GM12878 (cell line): Measurements from ENCODE around the gene DSE. TPM values are rescaled to one million over a fixed set of nuclear protein-coding genes. Genes with fewer than 3 reads are reported as not detected.

Experiments used
- ATAC-seq: fragments of 200-7000 bp; cut with Tn5 transposase; 3 replicates; pipeline ENCODE4 v1.9.1; 2020; ENCODE audit warnings: mild to moderate bottlenecking, moderate library complexity
- BruUV-seq: library from RNA; stranded (reverse); fragments of 400-500 nt; replicated peaks from 2 replicates; lab custom pipeline; 2021; lab: Mats Ljungman, UMichigan
- CTCF ChIA-PET: fragments of 300-600 bp; sonication (Branson Sonifier 250); formaldehyde crosslinking; extraction: SDS; loops from one replicate; lab custom pipeline; 2021; ENCODE audit warnings: inconsistent platforms; lab: Yijun Ruan, JAX
- POLR2A ChIA-PET: fragments of 350-600 bp; formaldehyde crosslinking; extraction: SDS; loops from one replicate; lab custom pipeline; 2021; ENCODE audit warnings: inconsistent platforms; lab: Charles Lee
- RAD21 ChIA-PET: fragments of 300-600 bp; sonication (Branson Sonifier 250); formaldehyde crosslinking; loops from one replicate; lab custom pipeline; 2023; ENCODE audit warnings: antibody characterized with exemption; ENCODE audit not compliant: unreplicated experiment; lab: Charles Lee
- SMC1A ChIA-PET: fragments of 300-600 bp; sonication (Branson Sonifier 250); formaldehyde crosslinking; loops from one replicate; lab custom pipeline; 2023; ENCODE audit not compliant: unreplicated experiment, uncharacterized antibody; lab: Charles Lee
- DNase-seq: peaks from one replicate; pipeline ENCODE4 v3.0.0-alpha.2; 2011; ENCODE audit warnings: low read depth, low spot score
- FAIRE-seq: peaks from 3 replicates; lab custom pipeline; 2011; peaks lifted over from hg19 to GRCh38; lab: Jason Lieb, UNC
- H2AFZ ChIP-seq: 2 replicates; pipeline ENCODE4 v1.6.0; 2011; ENCODE audit warnings: low read depth, low read length, control low read depth; ENCODE audit not compliant: control insufficient read depth
- H3K27ac ChIP-seq: 2 replicates; pipeline ENCODE4 v1.5.1; 2011; ENCODE audit warnings: control low read depth; ENCODE audit not compliant: control insufficient read depth, insufficient read depth
- H3K27me3 ChIP-seq, 2 experiments: replicated peaks in 1 of 2; 2 replicates each; pipeline versions ENCODE4 v1.6.0 to v1.6.1; 2011; ENCODE audit warnings: low read length in 1 of 2; ENCODE audit not compliant: control insufficient read depth in 2 of 2, insufficient read depth in 2 of 2
- H3K36me3 ChIP-seq, 2 experiments: 2 replicates each; pipeline ENCODE4 v1.5.1; 2011; ENCODE audit warnings: low read length in 1 of 2; ENCODE audit not compliant: control insufficient read depth in 2 of 2, insufficient read depth in 2 of 2
- H3K4me1 ChIP-seq: 2 replicates; pipeline ENCODE4 v1.6.1; 2011; ENCODE audit warnings: mild to moderate bottlenecking, low read length, moderate library complexity, mixed read lengths; ENCODE audit not compliant: control insufficient read depth, insufficient read depth
- H3K4me2 ChIP-seq: 2 replicates; pipeline ENCODE4 v1.6.0; 2011; ENCODE audit warnings: control low read depth; ENCODE audit not compliant: control insufficient read depth, insufficient read depth
- H3K4me3 ChIP-seq: fragments of 200-600 bp; sonication (generic); 2 replicates; pipeline ENCODE4 v1.5.1; 2016
- H3K79me2 ChIP-seq: 2 replicates; pipeline ENCODE4 v1.6.0; 2011; ENCODE audit warnings: low read length; ENCODE audit not compliant: control insufficient read depth, insufficient read depth
- H3K9ac ChIP-seq: 2 replicates; pipeline ENCODE4 v1.8.0; 2011; ENCODE audit warnings: low read length, control low read depth, mixed read lengths; ENCODE audit not compliant: control insufficient read depth, insufficient read depth
- H3K9me3 ChIP-seq: replicated peaks from 3 replicates; pipeline ENCODE4 v1.5.1; 2011; ENCODE audit warnings: mild to moderate bottlenecking, low read length; ENCODE audit not compliant: control insufficient read depth, insufficient read depth
- H4K20me1 ChIP-seq: 2 replicates; pipeline ENCODE4 v1.6.0; 2011; ENCODE audit not compliant: control insufficient read depth, insufficient read depth
- CBFB ChIP-seq: IDR thresholded peaks from 2 replicates; pipeline ENCODE4 v1.6.1; 2016; ENCODE audit warnings: antibody characterized with exemption, low read depth
- EED ChIP-seq: sonication (generic); IDR thresholded peaks from 2 replicates; pipeline ENCODE4 v1.6.1; 2016; ENCODE audit warnings: antibody characterized with exemption, low read depth
- GATAD2B ChIP-seq: fragments of 450-650 bp; conservative IDR thresholded peaks from 2 replicates; pipeline ENCODE4 v1.6.1; 2017; ENCODE audit warnings: low read depth, mild to moderate bottlenecking, moderate library complexity
- JUNB ChIP-seq: IDR thresholded peaks from 2 replicates; pipeline ENCODE4 v1.6.1; 2016; ENCODE audit warnings: antibody characterized with exemption, mild to moderate bottlenecking
- MAX ChIP-seq: IDR thresholded peaks from 2 replicates; pipeline ENCODE4 v1.6.1; 2012; ENCODE audit warnings: low read depth, low read length, improper control_type of control experiment
- PAX5 ChIP-seq: IDR thresholded peaks from 2 replicates; pipeline ENCODE4 v1.6.1; 2011; ENCODE audit warnings: low read depth, low read length, borderline replicate concordance
- PML ChIP-seq: IDR thresholded peaks from 2 replicates; pipeline ENCODE4 v1.6.1; 2012; ENCODE audit warnings: low read length, inconsistent platforms
- POLR2AphosphoS2 ChIP-seq: IDR thresholded peaks from 2 replicates; pipeline ENCODE4 v1.6.1; 2011; ENCODE audit warnings: low read depth, mild to moderate bottlenecking, low read length, improper control_type of control experiment, moderate library complexity
- YBX1 ChIP-seq: fragments of 450-650 bp; IDR thresholded peaks from 2 replicates; pipeline ENCODE4 v1.6.1; 2016; ENCODE audit warnings: antibody characterized with exemption
- ZSCAN29 ChIP-seq: fragments of 450-650 bp; IDR thresholded peaks from 2 replicates; pipeline ENCODE4 v1.6.1; 2017; ENCODE audit warnings: mild to moderate bottlenecking, moderate library complexity
- WGBS: methylation state at CpG from one replicate; pipeline ENCODE4 v1.1.6; 2016; ENCODE audit warnings: low lambda C conversion rate; ENCODE audit not compliant: insufficient replicate concordance, insufficient coverage; ENCODE audit errors: missing lambda C conversion rate; 5-methylcytosine and 5-hydroxymethylcytosine counted together
- in situ Hi-C: fragments of 300-500 bp; cut with MboI; formaldehyde crosslinking; loops from 9 replicates; pipeline ENCODE4 v1.14.3; 2018; ENCODE audit warnings: mixed read lengths
- intact Hi-C: fragments of 100-400 bp; cut with micrococcal nuclease; formaldehyde crosslinking; loops from one replicate; pipeline ENCODE4 v1.14.2; 2022; ENCODE audit not compliant: unreplicated experiment
- polyA plus RNA-seq, 11 experiments: library from polyadenylated mRNA; depleted of rRNA in 4 of 11; unstranded in 6 of 11; stranded (reverse) in 5 of 11; fragments of >200 nt; fragmentation: Nextera tagmentation in 4 of 11; fragmentation: Illumina TruSeq in 1 of 11; extraction: Ambion mirVana in 4 of 11; extraction: Trizol in 1 of 11; gene quantifications; 1 replicate in 1 of 11; 2 replicates in 10 of 11; pipeline versions ENCODE4 v1.2.1 to v1.2.3, GENCODE V29; 2011 to 2016; ENCODE audit warnings: inconsistent platforms in 2 of 11, missing spikeins in 2 of 11, low read depth in 1 of 11
- total RNA-seq, 4 experiments: library from RNA; depleted of rRNA in 3 of 4; stranded (reverse); fragments of >200 nt in 3 of 4; fragmentation: Illumina TruSeq in 1 of 4; extraction: Trizol in 1 of 4; gene quantifications; 2 replicates each; pipeline versions ENCODE4 v1.2.1 to v1.2.3, GENCODE V29; 2013 to 2021

The DSE gene
- total and polyA plus RNA-seq, 10 of the 15 experiments (the other 5 are each of a cell fraction or from before 2014, with no cell fraction given), result 12.6 to 76.4 (median 43.0) TPM

GRCh38 chr6:116429111-116429510, 58.4 kb downstream of the DSE start:
- DNase-seq (no peak), FAIRE-seq (no peak), ATAC-seq (no peak)
- in situ Hi-C loops, result no loop called here
- POLR2A ChIA-PET, result no interaction called here
- SMC1A ChIA-PET, result interaction anchor here (1.0 kb wide), 1 partner anchor 14 kb away, joined by 3 read pairs; no protein-coding TSS in a partner anchor
- no peaks in the 10 kb centered on the region for H4K20me1 ChIP-seq
- no peaks in the 10 kb centered on the region for H3K27me3 ChIP-seq
- no peak overlapping the region for H3K4me3 ChIP-seq
- TF ChIP-seq YBX1 (no peak), JUNB (no peak), CBFB (no peak), PML (no peak), GATAD2B (no peak), EED (no peak), MAX (no peak), POLR2AphosphoS2 (no peak), PAX5 (no peak), ZSCAN29 (no peak)
- TF ChIP-seq, all 136 proteins: peak for 0
- ChIA-PET RAD21 (no interaction called here), CTCF (no interaction called here)
- H3K79me2 ChIP-seq, result peaks cover 5% of the 10 kb centered on the region
- WGBS, result 96% methylated on average over 2 of the region's 2 CpGs
- H3K27ac ChIP-seq, result no peak overlapping the region
- BruUV-seq, result no TSS peak
- H3K9ac ChIP-seq, result no peak overlapping the region
- H2AFZ ChIP-seq, result no peak overlapping the region
- H3K4me1 ChIP-seq, result no peaks in the 10 kb centered on the region
- H3K4me2 ChIP-seq, result no peak overlapping the region
- no peaks in the 10 kb centered on the region for H3K9me3 ChIP-seq
- intact Hi-C loops, result no loop called here
- H3K36me3 ChIP-seq, result peaks cover 0 to 18% of the 10 kb centered on the region in 2 experiments; a peak in 1 of 4 replicates
